GM19025 (cell line): ENCODE data around the gene SCP2D1.

Source experiments
- ATAC-seq: cut with Tn5 transposase; IDR thresholded peaks from one replicate; pipeline ENCODE4 v1.9.1; 2021; ENCODE audit warnings: mild to moderate bottlenecking, low read depth, moderate library complexity; ENCODE audit not compliant: unreplicated experiment

The SCP2D1 gene

GRCh38 chr20:18811186-18811585, 2.4 kb upstream of the SCP2D1 start:
- no peak for ATAC-seq

- ATAC-seq, result no peak
Measured at GRCh38 chr20:18811904-18812303, 1.7 kb upstream of the SCP2D1 start.

- no peak for ATAC-seq
Measured at GRCh38 chr20:18815194-18815942, 1.8 kb downstream of the SCP2D1 start.

- no peak for ATAC-seq
Measured at GRCh38 chr20:18822832-18823231, 9.2 kb downstream of the SCP2D1 start.

- ATAC-seq, result no peak
Measured at GRCh38 chr20:18831830-18832499, 18.4 kb downstream of the SCP2D1 start.

- ATAC-seq, result no peak
Measured at GRCh38 chr20:18832546-18833200, 19.1 kb downstream of the SCP2D1 start.

- no peak for ATAC-seq
Measured at GRCh38 chr20:18835466-18836256, 22.1 kb downstream of the SCP2D1 start.

GRCh38 chr20:18837718-18838117, 24.1 kb downstream of the SCP2D1 start:
- no peak for ATAC-seq

GRCh38 chr20:18839507-18840247, 26.1 kb downstream of the SCP2D1 start:
- no peak for ATAC-seq

GRCh38 chr20:18840248-18840645, 26.7 kb downstream of the SCP2D1 start:
- ATAC-seq, result no peak

GRCh38 chr20:18845017-18845416, 31.4 kb downstream of the SCP2D1 start:
- ATAC-seq, result no peak

GRCh38 chr20:18847226-18847755, 33.7 kb downstream of the SCP2D1 start:
- no peak for ATAC-seq

GRCh38 chr20:18849131-18849530, 35.5 kb downstream of the SCP2D1 start:
- ATAC-seq, result no peak

- ATAC-seq, result no peak
Measured at GRCh38 chr20:18851629-18852028, 38.0 kb downstream of the SCP2D1 start.

- no peak for ATAC-seq
Measured at GRCh38 chr20:18852318-18852717, 38.7 kb downstream of the SCP2D1 start.

GRCh38 chr20:18853216-18853615, 39.6 kb downstream of the SCP2D1 start:
- ATAC-seq, result no peak

GRCh38 chr20:18853946-18854646, 40.5 kb downstream of the SCP2D1 start:
- ATAC-seq, result no peak

GRCh38 chr20:18855882-18856281, 42.3 kb downstream of the SCP2D1 start:
- ATAC-seq, result no peak

GRCh38 chr20:18856873-18857272, 43.3 kb downstream of the SCP2D1 start:
- no peak for ATAC-seq
